HG02938 (cell line): ENCODE measurements around the gene NANOS1.
"Not testable (repeated sequence)": the region's sequence is repeated elsewhere in the genome, so short reads cannot be mapped to it uniquely, and the experiment has no call there.

Experiments used
- ATAC-seq: cut with Tn5 transposase; IDR thresholded peaks from one replicate; pipeline ENCODE4 v1.9.1; 2021; ENCODE audit warnings: mild to moderate bottlenecking, moderate library complexity; ENCODE audit not compliant: unreplicated experiment

NANOS1 gene

DNA sequence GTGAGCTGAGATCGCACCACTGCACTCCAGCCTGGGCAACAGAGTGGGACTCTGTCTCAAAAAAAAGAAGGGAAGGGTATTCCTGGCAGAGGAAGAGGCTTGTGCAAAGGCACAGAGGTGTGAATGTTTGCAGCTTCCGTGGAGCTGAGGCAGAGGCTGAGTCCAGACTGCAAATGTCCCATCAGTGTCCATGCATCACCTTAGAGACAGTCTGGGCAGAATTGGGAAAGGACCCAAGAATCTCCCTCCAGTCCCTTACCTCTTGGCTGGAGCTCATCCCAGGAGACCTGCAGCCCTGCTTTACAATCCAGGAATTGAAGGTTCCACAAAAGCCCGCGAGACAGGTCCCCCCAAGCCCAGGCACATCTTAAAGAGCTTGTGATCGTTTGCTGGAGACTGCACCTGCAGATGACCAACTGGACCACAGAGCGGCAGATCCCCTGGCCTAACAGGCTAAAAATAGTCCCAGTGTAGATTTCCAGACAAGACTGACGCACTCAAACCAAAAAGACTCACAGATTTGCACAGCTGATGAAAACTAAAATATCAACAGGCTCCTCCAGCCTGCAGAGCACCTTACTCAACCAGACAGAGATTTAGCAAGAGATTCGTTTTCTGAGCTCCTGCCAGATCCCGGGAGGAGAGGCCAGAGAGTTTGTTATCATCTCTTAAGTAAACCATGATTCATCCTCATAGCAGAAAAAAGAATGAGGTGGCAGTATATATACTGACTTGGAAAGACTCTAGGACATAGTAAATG lies 22.9 kb upstream of the NANOS1 start:
- no peak for ATAC-seq

DNA sequence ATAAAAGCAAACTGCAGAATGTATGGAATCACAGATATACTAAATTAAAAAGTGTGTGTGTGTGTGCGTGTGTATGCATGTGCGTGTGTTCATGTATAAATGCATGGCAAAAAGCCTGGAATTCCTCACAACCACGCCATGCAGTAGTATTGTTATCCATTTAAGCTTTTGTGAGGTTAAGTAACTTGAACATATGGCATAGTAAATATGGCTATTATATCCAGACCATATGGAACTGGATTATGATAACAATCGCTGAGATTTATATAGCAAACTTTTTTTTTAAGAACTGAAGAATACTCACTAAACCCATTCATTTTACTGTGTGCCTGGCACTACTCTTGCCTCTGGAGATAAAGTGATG lies 22.3 kb upstream of the NANOS1 start:
- no peak for ATAC-seq

DNA sequence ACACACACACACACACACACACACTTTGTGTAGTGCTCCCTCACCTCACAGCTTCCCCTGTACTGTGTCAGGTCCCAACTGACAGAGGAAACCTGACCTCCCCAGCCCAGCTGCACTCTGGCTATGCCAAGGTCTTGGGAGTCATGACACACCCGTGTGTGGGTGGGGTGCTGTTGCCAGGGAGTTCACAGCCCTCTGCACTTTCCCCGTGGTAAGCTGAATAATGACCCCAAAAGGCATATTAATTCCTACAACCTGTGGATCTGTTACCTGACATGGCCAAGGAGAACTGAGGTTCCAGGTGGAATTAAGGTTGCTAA lies 8.9 kb upstream of the NANOS1 start:
- no peak for ATAC-seq

DNA sequence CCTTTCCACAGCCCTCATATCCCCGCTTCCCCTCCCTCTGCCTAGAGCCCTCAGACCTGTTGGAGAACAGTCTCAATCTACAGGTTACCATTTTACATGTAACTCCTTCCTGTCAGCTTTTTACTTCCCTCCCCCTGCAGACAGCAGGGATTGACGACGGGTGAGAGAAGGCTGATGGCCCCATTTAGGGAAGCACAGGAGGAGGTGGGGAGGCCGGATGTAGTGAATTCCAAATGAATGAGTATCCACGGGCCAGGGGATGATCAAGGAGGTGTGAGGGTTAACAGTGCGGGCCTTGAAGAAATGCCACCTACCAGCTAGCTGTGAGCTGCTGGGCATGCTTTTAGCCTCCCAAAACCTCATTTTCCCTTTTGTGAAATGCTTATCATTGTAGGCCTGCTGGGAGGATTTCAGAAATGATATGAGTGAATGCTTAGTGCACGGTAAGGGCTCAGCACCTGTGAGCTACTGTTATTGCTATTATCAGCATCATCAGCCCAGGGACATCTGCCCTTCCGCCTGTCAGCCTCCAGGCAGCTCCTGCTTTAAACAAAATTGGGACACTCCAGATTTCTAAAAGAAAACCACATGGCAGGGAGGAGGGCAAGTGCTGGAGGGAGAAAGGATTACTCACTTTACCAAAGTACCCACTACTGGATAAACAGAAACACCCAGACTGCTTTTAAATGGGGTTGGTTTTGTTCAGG lies 6.5 kb upstream of the NANOS1 start:
- ATAC-seq, result no peak

DNA sequence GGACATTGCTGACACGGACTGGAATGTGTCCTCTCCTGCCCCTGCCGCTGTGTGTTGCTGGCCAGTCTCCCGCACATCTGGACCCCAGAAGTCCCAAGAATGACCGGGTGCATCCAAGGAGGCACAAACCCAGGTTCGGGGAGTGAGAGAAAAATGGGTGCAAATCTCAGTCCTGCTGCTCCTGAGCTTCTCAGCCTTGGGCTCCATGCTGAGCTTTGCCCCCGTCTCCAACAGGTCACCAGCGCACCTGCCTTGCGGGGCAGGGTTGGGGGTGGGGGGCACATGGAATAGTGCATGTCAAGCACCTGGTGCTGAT lies 6.0 kb upstream of the NANOS1 start:
- no peak for ATAC-seq

DNA sequence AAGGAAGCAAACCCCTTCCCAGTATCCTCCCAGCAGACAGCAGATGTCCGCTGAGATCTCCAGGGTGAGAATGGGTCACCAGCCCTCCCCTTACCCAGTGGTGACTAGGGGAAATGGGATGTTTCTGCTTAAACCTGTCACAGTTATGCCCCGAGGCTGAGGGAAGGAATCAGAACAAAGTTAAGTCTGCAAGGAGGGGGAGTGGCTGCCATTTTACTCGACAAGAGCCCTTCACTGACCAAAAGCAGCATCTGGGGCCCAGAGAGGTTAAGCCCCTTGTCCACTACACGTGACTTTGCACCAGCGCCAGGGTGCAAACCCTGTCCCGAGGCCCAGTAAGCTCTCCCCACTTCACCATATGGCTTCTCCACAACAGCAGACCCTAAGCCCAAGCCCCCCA lies 4.6 kb upstream of the NANOS1 start:
- ATAC-seq, result no peak

DNA sequence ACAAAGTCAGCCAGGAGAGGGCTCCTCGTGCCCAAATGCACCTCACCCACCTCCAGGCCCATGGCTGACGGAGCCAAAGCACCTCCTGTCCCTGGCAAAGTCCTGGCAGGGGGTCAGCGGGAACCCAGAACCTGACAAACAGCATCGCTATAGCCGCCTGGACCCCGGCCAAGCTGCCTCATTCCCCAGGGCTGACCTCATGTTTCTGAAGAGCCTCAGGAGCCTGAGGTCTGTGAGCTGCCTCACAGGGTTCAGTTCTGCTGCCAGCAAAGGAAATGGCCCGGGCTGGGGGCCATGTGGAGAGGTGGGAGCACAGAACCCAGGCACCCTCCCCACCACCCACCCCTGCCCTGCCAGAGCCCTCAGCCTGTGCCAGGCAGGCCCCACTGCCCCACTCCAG lies 4.2 kb upstream of the NANOS1 start:
- no peak for ATAC-seq

DNA sequence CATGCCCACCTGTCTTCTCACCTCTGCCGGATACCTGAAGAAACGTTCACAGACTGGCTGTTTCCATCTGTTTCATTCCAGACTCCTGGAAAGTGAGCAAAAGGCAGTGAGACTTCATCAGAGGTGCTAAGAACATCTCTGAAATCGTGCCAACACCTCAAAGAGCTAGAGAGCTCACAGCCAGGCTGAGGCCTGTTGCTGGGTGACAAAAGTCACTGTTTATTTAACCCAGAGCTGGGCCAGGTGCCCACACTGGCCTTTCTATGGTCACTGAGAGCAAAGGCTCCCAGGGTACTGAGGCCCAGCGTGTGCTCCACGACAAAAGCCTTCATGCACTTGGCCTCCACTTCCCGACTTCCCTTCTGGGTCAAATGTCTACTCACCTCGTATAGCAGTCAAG lies 3.7 kb upstream of the NANOS1 start:
- ATAC-seq, result no peak

DNA sequence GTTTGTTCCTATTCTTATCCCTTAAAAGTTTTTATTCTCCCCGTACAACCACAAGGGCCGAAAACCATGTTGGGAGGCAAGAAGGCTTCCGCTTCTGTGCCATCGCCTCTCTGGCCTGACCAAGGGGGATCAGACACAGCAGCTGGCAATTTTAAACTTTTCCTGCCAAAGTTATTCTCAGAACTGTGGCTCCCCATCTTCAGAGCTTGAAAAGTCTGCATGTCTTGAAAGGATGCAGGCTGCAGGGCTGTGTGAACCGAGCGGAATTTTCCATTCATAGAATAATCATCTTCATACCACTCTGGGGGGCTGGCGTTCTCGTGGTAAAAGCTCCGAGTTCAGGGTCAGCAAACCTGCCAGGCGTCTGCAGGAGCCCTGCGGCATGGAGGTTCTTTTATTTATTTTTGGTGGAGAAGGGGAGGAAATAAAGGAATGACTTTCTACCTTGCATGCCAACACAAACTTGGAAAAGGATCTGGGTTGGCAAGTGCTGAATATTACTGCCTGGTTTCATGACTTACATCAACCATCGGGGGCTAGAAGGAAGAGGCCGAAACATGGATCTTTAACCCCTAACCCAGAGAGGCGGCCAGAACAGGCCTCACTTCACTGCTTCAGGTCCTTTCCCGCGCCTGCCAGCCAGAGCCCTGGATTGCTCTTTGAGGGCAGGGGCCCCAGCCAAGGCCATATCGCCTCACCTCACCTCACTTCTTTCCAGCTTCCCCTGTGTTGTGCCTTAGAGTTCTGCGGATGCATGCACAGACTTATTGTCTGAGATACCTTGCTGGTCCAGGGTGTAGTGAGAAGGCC lies 3.0 kb upstream of the NANOS1 start:
- ATAC-seq, result no peak

DNA sequence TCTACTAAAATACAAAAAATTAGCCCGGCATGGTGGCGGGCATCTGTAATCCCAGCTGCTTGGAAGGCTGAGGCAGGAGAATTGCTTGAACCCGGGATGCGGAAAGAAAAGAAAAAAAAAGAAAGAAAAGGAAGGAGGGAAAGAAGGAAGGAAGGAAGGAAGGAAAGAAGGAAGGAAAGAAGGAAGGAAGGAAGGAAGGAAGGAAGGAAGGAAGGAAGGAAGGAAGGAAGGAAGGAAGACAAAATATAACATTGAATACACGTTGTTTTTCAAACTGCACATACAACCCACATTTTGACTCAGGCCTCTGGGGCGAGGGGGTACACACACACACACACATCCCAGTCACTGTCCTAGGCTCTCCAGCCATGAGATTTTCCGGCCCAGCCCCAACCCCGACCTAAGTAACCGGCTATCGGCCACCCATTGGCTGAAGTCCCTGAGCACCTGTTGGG lies 1.0 kb upstream of the NANOS1 start:
- ATAC-seq, result not testable (repeated sequence)

DNA sequence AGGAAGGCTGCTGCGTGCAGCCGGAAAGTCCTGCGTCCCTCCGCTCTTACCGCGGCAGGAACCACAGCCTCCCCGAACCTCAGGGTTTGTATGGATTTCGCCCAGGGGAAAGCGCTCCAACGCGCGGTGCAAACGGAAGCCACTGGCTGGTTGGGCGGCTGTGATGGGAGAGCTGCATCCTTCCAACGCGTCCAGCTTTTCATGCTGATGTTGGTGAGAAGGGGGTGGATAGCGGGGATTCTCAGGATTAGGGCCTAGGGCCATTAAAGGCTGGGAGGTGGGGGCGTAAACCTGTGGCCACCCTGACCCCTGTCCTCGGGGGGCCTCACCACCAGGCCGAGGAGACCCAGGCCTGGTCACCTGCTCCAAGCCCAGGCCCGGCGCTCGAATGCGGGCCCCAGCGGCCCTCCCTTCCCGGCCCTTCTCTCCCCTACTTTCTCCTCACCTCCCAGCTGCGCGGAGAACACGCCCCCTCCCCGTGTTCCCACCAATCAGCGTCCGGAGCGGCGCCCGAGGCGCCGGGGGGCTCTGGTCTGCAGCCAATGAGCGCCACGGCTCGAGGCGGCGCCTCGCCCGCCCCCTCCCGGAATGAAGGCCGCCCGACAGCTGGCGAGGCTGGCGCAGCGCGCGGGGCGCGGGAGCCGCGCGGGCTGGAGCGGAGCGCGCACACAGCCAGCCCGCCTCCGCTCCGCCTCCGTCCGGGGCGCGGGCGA lies 458 bp upstream of the NANOS1 start:
- peak; percentile 52 for ATAC-seq

DNA sequence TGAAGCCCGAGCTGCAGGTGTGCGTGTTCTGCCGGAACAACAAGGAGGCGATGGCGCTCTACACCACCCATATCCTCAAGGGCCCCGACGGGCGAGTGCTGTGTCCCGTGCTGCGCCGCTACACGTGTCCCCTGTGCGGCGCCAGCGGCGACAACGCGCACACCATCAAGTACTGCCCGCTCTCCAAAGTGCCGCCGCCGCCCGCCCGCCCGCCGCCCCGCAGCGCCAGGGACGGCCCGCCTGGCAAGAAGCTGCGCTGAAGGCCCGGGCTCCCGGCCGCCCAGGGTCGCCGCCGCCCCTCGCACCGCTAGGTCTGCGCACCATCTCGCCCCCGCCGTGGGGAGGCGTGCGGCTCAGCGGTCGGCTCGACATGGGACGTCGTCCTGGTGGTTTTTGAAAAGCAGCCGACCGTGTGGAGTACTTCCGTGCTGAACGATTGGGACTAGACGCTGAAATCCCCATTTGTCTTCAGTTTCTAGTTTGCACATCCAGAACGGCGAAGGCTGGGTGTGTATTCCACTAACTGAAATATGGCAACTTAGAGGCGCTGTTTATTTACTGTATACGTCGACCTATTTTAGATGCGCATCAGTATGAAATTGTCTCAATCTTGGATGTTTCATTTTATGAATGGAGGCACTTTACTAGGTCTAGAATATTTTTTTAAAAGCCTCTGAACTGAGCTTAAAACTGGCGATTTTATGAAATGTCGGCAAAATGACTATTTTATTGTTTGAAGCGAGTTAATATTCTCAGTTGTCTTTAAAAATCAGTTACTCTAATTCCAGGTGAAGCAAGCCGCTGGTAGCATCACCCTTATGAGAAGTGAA lies 1.1 kb downstream of the NANOS1 start:
- ATAC-seq, result peak; percentile 40

DNA sequence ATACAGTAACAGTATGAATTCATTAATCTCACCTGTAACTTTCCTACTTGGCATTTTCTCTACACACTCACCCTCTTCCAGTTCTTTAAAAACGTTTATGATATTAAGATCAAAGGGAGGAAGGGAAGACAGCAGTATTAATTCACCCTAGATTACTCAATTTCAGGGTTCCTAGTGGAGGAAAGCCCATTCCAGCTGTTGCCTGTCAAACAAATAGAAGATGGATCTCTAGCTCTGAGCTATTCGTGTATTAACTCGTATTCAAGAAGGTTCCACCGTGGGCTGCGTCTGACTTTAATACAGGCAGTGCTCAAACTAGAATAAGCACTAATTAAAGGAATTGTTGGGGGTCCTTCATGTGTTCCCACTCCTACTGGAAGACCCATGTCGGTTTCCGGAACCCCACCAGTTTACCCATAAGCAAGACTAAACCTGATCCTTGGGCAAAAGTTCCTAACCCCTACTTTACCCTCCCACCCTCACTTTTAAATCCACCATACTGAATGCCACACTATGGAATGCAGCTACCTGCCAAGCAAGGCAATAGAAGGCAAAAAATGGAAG lies 2.1 kb downstream of the NANOS1 start:
- no peak for ATAC-seq

DNA sequence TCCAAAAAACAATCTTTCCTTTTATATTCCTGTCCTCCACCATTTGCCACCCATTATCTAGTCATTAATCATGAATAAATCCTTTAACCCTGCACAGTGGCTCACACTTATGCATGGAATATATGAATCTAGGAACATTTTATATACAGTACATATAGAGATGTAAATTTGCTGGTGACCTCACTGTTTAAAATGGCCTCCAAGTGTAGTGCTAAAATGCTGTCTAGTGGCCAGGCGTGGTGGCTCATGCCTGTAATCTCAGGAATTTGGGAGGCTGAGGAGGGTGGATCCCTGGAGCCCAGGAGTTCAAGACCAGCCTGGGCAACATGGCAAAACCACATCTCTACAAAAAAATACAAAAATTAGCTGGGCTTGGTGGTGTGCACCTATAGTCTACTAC lies 9.6 kb downstream of the NANOS1 start:
- no peak for ATAC-seq

DNA sequence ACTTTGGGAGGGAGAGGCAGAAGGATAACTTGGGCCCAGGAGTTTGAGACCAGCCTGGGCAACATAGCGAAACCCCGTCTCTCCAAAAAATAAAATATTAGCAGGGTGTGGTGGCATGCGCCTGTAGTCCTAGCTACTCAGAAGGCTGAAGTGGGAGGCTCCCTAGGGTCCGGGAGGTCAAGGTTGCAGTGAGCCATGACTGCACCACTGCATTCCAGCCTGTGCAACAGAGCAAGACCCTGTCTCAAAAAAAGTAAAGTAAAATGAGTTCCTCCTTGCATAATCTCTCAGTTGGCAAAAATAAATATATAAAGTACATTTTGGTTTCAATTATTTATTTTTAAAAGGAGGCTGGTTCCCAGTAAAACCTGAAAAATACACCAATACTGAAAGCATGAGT lies 11.8 kb downstream of the NANOS1 start:
- ATAC-seq, result no peak

DNA sequence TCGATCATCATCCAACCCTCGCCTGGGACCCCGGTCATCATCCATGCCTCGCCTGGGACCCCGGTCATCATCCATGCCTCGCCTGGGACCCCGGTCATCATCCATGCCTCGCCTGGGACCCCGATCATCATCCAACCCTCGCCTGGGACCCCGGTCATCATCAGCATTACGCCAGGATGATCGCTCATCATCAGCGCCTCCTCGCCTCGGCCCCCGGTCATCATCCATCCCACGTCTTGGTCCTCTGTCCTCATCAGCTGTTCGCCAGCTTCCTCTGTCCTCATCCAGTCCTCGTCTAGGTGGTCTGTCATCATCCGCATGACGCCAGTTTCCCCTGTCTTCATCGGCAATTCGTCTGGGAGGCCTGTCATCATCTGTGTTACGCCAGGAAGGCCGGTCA lies 12.7 kb downstream of the NANOS1 start:
- ATAC-seq, result no peak

DNA sequence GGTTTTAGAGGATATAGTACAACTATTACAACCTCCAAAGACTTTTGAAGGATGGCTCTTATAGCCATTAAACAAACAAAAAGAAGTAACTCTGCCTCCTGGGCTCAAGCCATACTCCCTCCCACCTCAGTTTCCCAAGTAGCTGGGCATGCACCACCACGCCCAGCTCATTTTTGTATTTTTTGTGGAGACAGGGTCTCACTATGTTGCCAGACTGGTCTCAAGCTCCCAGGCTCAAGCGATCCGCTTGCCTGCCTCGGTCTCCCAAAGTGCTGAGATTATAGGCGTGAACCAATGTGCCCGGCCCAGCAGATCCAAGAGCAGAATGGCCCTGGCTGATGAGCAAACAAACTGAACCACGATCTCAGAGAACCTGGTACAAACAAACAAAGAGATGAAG lies 16.0 kb downstream of the NANOS1 start:
- ATAC-seq, result no peak

DNA sequence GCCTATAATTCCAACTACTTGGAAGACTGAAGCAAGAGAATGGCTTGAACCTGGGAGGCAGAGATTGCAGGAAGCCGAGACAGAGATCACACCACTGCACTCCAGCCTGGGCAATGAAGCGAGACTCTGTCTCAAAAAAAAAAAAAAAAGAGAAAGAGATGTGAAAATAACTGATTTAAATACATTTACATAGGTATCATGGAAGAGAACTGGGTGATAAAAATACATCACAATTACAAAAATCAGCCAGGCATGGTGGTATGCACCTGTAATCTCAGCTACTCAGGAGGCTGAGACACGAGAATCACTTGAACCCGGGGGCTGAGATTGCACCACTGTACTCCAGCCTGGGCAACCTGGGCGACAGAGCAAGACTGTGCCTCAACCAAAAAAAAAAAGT lies 19.8 kb downstream of the NANOS1 start:
- ATAC-seq, result no peak

DNA sequence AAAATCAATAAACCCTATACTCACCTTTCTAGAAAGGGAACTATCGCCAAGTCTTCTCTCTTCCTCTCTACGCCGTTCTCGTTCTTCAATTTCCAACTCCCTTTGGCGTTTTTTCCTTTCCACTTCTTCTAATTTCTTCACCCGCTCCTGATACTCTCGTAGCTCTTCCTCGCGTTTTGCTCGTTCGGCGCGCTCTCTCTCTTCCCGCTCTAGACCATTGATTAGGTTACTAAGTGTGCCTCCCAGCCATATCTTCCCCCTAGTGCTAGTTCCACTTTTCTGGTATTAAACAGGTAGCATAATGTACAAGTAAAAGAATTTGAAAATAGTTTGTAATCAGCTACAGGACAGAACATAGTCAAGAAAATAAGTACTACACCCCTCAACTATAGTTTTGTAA lies 20.3 kb downstream of the NANOS1 start:
- no peak for ATAC-seq

DNA sequence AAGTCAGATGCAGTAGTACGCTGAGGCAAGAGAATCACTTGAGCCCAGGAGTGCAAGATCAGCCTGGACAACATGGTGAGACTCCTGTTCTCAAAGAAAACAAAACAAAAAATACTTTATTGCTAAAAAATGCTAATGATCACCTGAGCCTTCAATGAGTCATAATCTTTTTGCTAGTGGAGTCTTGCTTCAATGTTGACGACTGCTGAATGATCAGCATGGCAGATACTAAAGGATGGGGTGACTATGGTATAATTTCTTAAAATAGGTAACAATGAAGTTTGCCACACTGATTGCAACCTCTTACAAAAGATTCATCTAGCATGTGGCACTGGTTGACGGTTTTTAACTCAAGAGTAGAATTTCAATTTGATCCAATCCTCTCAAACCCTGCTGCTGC lies 22.3 kb downstream of the NANOS1 start:
- no peak for ATAC-seq
